Hematopoietic multipotent progenitor cell treated with erythropoietin and hydrocortisone succinate and interleukin-3 and kit ligand, for 4 days (in vitro differentiated cells): ENCODE measurements around the gene GADD45G.
A peak's percentile ranks its signal among the peaks of the same experiment; 100 is the strongest.

ENCODE experiments used
- DNase-seq: peaks from one replicate; pipeline ENCODE4 v3.0.0-alpha.2; 2015

The GADD45G gene

GRCh38 chr9:89604729-89605464 is at the start of gene GADD45G:
TSS of gene GADD45G (plus strand) at chr9:89605012. CDS start at chr9:89605122, 110 bp downstream.
- peak; percentile 97 for DNase-seq

GRCh38 chr9:89555036-89555415 is 49.8 kb upstream of the GADD45G start:
- DNase-seq = no peak

- DNase-seq = peak; percentile 92
These were observed 49.1 kb upstream of the GADD45G start for GRCh38 chr9:89555451-89556375.

GRCh38 chr9:89558196-89558899 is 46.5 kb upstream of the GADD45G start:
- peak; percentile 15 for DNase-seq

- no peak for DNase-seq
These were observed 45.9 kb upstream of the GADD45G start for GRCh38 chr9:89558948-89559347.

- peak; percentile 43 for DNase-seq
These were observed 42.5 kb upstream of the GADD45G start for GRCh38 chr9:89562186-89562814.

- DNase-seq = peak; percentile 59
These were observed 41.1 kb upstream of the GADD45G start for GRCh38 chr9:89563571-89564345.

GRCh38 chr9:89564346-89564878 is 40.4 kb upstream of the GADD45G start:
- DNase-seq = peak; percentile 69

GRCh38 chr9:89567649-89568048 is 37.2 kb upstream of the GADD45G start:
- DNase-seq = no peak

- DNase-seq = no peak
These were observed 30.5 kb upstream of the GADD45G start for GRCh38 chr9:89574309-89574708.

- peak; percentile 73 for DNase-seq
These were observed 28.4 kb upstream of the GADD45G start for GRCh38 chr9:89576404-89576839.

GRCh38 chr9:89577363-89577762 is 27.4 kb upstream of the GADD45G start:
- DNase-seq = no peak

GRCh38 chr9:89579741-89580385 is 24.9 kb upstream of the GADD45G start:
- peak; percentile 91 for DNase-seq

- no peak for DNase-seq
These were observed 18.5 kb upstream of the GADD45G start for GRCh38 chr9:89586311-89586710.

GRCh38 chr9:89588271-89588879 is 16.4 kb upstream of the GADD45G start:
- DNase-seq = no peak

- no peak for DNase-seq
These were observed 14.4 kb upstream of the GADD45G start for GRCh38 chr9:89590415-89590814.

GRCh38 chr9:89591274-89592212 is 13.3 kb upstream of the GADD45G start:
- DNase-seq = no peak

GRCh38 chr9:89592213-89592815 is 12.5 kb upstream of the GADD45G start:
- DNase-seq = no peak
